HUES64 (cell line): ENCODE data around the gene CYP4F22.
"Not testable (repeated sequence)": the region's sequence is repeated elsewhere in the genome, so short reads cannot be mapped to it uniquely, and the experiment has no call there.

Experiments
- H3K27ac ChIP-seq: 2 replicates; pipeline ENCODE4 v1.7.0; 2013; ENCODE audit warnings: low read depth, low read length, inconsistent platforms
- H3K27me3 ChIP-seq: 2 replicates; pipeline ENCODE4 v1.6.1; 2013; ENCODE audit warnings: mild to moderate bottlenecking, low read length; ENCODE audit not compliant: insufficient read depth
- H3K36me3 ChIP-seq: 2 replicates; pipeline ENCODE4 v1.6.1; 2013; ENCODE audit warnings: mild to moderate bottlenecking, low read length; ENCODE audit not compliant: insufficient read depth
- H3K4me1 ChIP-seq: 2 replicates; pipeline ENCODE4 v1.6.1; 2013; ENCODE audit warnings: mild to moderate bottlenecking, low read length, moderate library complexity; ENCODE audit not compliant: insufficient read depth
- H3K4me3 ChIP-seq: 2 replicates; pipeline ENCODE4 v1.5.1; 2013; ENCODE audit warnings: mild to moderate bottlenecking, low read length, moderate library complexity
- H3K9ac ChIP-seq: 2 replicates; pipeline ENCODE4 v1.6.1; 2013; ENCODE audit warnings: mild to moderate bottlenecking, low read depth, low read length
- H3K9me3 ChIP-seq: 2 replicates; pipeline ENCODE4 v1.6.1; 2013; ENCODE audit warnings: low read depth, low read length; ENCODE audit not compliant: insufficient read depth
- WGBS: fragments of 150-250, 120-280 bp; methylation state at CpG from one replicate; pipeline ENCODE4 v1.1.7; 2013; ENCODE audit warnings: missing lambda C conversion rate; 5-methylcytosine and 5-hydroxymethylcytosine counted together

CYP4F22 gene

GRCh38 chr19:15584541-15585115 lies 76.3 kb downstream of the CYP4F22 start:
- H3K36me3 ChIP-seq: no peaks in the 10 kb centered on the region
- no peak overlapping the region for H3K4me3 ChIP-seq
- H3K27me3 ChIP-seq: no peaks in the 10 kb centered on the region
- 77% methylated on average over 35 of the region's 35 CpGs for WGBS
- H3K9me3 ChIP-seq: peaks cover 78% of the 10 kb centered on the region
- H3K27ac ChIP-seq: no peak overlapping the region
- no peaks in the 10 kb centered on the region for H3K4me1 ChIP-seq
- no peak overlapping the region for H3K9ac ChIP-seq

- WGBS: 79% methylated on average over 9 of the region's 9 CpGs
- H3K4me1 ChIP-seq: no peaks in the 10 kb centered on the region
- H3K9ac ChIP-seq: no peak overlapping the region
- H3K36me3 ChIP-seq: no peaks in the 10 kb centered on the region
- H3K27me3 ChIP-seq: no peaks in the 10 kb centered on the region
- peaks cover 85% of the 10 kb centered on the region for H3K9me3 ChIP-seq
- no peak overlapping the region for H3K4me3 ChIP-seq
- H3K27ac ChIP-seq: no peak overlapping the region
Measured at GRCh38 chr19:15587663-15588062, 79.3 kb downstream of the CYP4F22 start.

GRCh38 chr19:15588265-15588664 lies 79.9 kb downstream of the CYP4F22 start:
- Histone ChIP-seq H3K27ac (no peak overlapping the region), H3K36me3 (no peaks in the 10 kb centered on the region)
- 100% methylated on average over 1 of the region's 1 CpG for WGBS

GRCh38 chr19:15589760-15590451 lies 81.6 kb downstream of the CYP4F22 start:
- no peak overlapping the region for H3K9ac ChIP-seq
- H3K4me1 ChIP-seq: no peaks in the 10 kb centered on the region
- no peaks in the 10 kb centered on the region for H3K27me3 ChIP-seq
- H3K36me3 ChIP-seq: no peaks in the 10 kb centered on the region
- WGBS: 71% methylated on average over 5 of the region's 5 CpGs
- H3K9me3 ChIP-seq: peaks cover 81% of the 10 kb centered on the region
- no peak overlapping the region for H3K27ac ChIP-seq
- H3K4me3 ChIP-seq: no peak overlapping the region

More at GRCh38 chr19:15588265-15588664, 79.9 kb downstream of the CYP4F22 start:
- Histone ChIP-seq H3K27me3 (no peaks in the 10 kb centered on the region), H3K9me3 (peaks cover 79% of the 10 kb centered on the region), H3K4me3 (no peak overlapping the region), H3K9ac (no peak overlapping the region), H3K4me1 (no peaks in the 10 kb centered on the region)

- no peaks in the 10 kb centered on the region for H3K4me1 ChIP-seq
- no peaks in the 10 kb centered on the region for H3K36me3 ChIP-seq
- no peak overlapping the region for H3K27ac ChIP-seq
- 81% methylated on average over 4 of the region's 4 CpGs for WGBS
- no peak overlapping the region for H3K9ac ChIP-seq
- no peak overlapping the region for H3K4me3 ChIP-seq
- no peaks in the 10 kb centered on the region for H3K27me3 ChIP-seq
- H3K9me3 ChIP-seq: peaks cover 76% of the 10 kb centered on the region
Measured at GRCh38 chr19:15591796-15592195, 83.5 kb downstream of the CYP4F22 start.

- H3K4me3 ChIP-seq, H3K27ac ChIP-seq, H3K36me3 ChIP-seq, H3K4me1 ChIP-seq, H3K27me3 ChIP-seq, H3K9ac ChIP-seq: not testable (repeated sequence)
- WGBS: 24% methylated on average over 3 of the region's 5 CpGs
- H3K9me3 ChIP-seq: peaks cover 70% of the 10 kb centered on the region
Measured at GRCh38 chr19:15592506-15592905, 84.2 kb downstream of the CYP4F22 start.

- H3K27ac ChIP-seq, H3K4me1 ChIP-seq, H3K4me3 ChIP-seq, H3K27me3 ChIP-seq, H3K9ac ChIP-seq, H3K36me3 ChIP-seq: not testable (repeated sequence)
- WGBS: 67% methylated on average over 4 of the region's 4 CpGs
- H3K9me3 ChIP-seq: peaks cover 58% of the 10 kb centered on the region
Measured at GRCh38 chr19:15593766-15594165, 85.4 kb downstream of the CYP4F22 start.

- Histone ChIP-seq H3K4me3 (no peak overlapping the region), H3K9me3 (peaks cover 46% of the 10 kb centered on the region), H3K9ac (no peak overlapping the region), H3K36me3 (no peaks in the 10 kb centered on the region), H3K4me1 (no peaks in the 10 kb centered on the region), H3K27me3 (no peaks in the 10 kb centered on the region), H3K27ac (no peak overlapping the region)
- 55% methylated on average over 6 of the region's 6 CpGs for WGBS
Measured at GRCh38 chr19:15595069-15595468, 86.7 kb downstream of the CYP4F22 start.
